ENCODE results near the gene CENPV.

CENPV gene

DNA sequence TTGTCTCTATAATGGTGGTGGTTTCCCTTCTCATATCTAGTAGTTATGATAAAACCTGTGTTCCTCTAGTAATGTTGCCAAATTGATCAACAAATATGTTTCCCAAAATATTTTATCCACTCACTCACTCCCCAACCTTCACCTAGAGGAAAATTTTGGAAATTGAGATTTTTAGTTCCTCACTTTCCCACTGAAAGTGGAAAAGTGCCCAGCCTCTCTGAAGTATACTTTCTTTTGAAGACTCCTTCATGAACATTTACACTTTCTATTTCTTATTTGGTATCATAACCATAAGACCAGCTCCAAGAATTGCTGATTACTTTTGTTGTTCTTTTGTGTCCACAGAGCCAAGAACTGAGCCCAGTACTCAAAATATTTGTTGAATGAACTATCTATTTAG is 5.1 kb upstream of the CENPV start:
- no peak for DNase-seq

DNA sequence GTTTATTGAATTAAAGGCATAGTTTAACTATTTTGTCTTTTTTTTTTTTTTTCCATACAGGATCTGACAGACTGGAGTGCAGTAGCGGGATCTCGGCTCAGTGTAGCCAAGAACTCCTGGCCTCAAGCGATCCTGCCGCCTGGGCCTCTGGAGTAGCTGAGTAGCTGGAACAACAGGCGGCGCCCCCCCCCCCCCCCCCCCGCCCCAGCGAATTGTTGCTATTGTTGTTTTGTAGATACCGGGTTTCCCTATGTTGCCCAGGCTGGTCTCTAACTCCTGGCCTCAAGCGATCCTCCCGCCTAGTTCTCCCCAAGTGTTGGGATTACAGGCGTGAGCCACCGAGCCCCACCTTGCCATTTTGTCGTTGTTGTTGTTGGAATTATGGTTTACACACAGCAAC is 1.3 kb upstream of the CENPV start:
- peak; percentile 8 for DNase-seq

- peak; percentile 72 for DNase-seq
These were observed 477 bp downstream of the CENPV start for GRCh38 chr17:16352667-16353316.

DNA sequence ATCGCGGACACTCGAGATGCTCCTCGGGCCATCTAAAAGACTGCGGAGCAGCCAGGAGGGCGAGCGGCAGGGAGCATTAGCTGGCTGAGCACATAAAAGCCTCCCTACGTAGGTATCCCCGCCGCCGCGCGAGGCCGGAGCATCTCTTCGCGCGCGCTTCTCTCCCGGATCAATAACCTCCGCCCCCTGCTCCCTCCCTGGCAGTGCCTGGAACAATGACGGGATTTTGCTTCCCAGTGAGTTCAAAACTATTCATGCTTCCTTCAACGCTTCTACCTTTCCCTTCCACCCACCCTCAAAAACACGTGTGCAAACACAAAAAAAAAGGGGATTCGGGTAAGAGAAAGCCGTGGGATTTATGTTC is 984 bp downstream of the CENPV start:
- DNase-seq = peak; percentile 66

DNA sequence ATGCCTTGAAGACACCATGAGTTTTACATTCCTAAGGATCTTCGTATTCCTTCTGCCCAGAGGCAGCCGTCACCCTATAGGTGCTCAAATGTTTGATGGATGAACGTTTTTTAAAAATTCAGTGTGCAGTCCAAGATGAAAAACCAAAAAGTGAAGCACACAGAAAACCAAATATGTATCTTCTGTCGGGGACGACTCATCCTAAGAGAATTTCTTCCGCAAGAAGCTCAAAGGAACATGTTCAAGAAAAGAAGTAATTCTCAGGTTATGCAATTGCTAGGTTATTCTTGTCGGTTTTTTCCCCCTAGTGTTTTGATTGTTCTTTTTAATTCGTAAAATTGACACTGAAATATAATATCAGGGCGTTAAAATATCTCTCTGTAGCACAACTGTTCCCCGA is 1.4 kb downstream of the CENPV start:
- no peak for DNase-seq

GRCh38 chr17:16349431-16349830 is 3.8 kb downstream of the CENPV start:
- DNase-seq = peak; percentile 27

- peak; percentile 55 for DNase-seq
These were observed 4.7 kb downstream of the CENPV start for GRCh38 chr17:16348586-16348985.

DNA sequence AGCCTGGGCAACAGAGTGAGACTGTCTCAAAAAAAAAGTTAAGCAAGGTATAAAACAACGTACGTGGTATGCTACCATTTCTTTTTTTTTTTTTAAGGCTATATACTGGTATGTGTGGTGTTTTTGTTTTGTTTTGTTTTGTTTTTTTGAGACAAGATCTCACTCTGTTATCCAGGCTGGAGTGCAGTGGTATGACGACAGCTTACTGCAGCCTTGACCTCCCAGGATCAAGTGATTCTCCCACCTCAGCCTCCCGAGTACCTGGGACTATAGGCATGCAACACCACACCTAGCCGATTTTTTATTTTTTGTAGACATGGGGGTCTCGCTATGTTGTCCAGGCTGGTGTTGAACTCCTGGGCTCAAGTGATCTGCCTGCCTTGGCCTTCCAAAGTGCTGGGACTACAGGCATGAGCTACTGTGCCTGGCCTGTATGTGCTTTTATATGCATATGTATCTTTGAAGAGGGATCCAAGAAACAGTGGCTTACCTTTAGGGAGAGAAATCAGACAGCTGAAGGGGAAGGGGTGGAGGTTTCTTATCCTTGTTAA is 6.5 kb downstream of the CENPV start:
- no peak for DNase-seq

- no peak for DNase-seq
These were observed 7.7 kb downstream of the CENPV start for GRCh38 chr17:16345565-16345964.

DNA sequence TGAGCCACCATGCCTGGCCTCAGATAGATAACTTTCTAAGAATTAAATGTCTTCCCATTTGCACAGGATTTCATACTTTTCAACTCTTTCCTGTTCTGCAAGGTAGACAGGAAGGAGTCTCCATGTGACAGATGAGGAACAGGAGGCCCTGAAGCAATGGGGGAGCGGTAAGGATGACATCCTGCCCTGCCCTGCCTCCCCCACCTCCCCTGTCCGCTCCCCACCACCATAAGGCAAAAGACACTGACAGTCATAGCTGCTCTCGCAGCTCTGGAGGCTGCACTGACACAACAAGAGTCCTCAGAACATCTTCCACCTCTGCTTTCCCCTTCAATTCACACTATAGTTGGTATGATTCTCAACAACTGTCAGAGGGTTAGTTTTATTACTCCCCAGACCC is 9.7 kb downstream of the CENPV start:
- no peak for DNase-seq

DNA sequence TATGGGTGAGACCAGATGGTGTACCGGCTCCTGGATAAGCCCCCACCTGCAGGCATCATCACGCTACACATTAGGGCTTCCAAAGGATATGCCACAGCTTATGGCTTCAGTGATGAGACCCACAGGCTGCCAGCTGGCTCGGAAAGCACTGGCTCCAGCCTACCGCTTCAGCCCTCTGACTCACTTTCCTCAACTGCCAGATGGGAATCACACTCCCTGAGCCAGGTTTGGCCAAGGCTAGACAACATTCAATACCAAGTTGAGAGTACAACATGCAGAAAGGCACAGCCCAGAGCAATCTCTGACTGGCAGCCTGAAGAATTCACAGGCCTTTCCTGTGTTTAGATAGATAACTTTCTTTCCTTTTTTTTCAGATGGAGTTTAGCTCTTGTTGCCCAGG is 10.3 kb downstream of the CENPV start:
- no peak for DNase-seq

- DNase-seq = no peak
These were observed 13.3 kb downstream of the CENPV start for GRCh38 chr17:16339959-16340358.

DNA sequence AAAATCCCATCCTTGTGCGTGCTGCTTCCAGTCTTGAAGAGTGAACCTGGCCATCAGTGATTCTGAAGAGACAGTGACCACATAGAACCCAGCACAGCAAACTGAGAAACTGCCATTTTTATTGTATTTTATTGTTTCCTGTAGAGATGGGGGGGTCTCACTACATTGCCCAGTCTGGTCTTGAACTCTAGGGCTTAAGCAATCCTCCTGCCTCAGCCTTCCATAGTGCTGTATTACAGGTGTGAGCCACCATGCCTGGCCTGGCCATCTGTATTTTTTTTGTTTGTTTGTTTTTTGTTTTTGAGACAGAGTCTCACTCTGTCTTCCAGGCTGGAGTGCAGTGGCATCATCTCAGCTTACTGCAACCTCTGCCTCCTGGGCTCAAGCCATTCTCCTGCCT is 13.9 kb downstream of the CENPV start:
- DNase-seq = no peak

- no peak for DNase-seq
These were observed 14.9 kb downstream of the CENPV start for GRCh38 chr17:16338391-16338790.

GRCh38 chr17:16329519-16330271 is 23.6 kb downstream of the CENPV start:
- no peak for DNase-seq

DNA sequence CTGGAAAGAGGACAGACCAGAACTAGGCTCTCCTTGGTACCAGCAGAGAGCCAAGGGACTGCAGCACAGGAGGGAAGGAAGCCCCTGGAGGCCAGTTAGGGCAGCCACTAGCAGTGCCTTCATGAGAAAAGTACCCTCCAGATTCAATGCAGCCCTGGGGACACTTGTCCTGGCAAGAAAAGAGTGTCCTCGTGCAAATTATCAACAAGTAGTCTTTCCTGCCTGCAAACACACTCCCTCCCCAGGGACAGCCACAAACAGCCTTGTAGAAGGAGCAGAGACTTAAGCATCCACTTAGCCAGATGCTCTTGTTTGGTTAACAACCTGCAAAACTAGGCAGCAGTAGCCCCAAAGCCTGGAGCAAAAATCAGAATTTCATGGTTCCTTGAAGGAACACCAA is 24.3 kb downstream of the CENPV start:
- DNase-seq = no peak

DNA sequence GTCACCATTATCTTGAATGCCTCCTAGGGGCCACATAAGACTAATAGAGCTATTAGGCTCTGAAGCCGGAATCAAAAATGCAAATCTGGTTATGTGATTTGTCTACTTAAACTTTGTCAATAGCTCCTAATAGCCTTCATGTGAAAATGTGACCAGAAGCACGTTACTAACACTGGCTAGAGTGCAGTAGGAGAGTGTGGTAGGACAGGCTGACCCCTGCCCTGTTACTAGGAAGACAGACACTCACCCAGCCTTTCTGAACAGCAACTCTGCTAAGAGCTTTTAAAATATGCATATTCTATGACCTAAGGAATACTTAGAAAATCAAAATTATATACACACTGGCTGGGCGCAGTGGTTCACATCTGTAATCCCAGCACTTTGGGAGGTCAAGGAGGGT is 26.3 kb downstream of the CENPV start:
- DNase-seq = no peak

GRCh38 chr17:16325964-16326363 is 27.3 kb downstream of the CENPV start:
- DNase-seq = no peak

DNA sequence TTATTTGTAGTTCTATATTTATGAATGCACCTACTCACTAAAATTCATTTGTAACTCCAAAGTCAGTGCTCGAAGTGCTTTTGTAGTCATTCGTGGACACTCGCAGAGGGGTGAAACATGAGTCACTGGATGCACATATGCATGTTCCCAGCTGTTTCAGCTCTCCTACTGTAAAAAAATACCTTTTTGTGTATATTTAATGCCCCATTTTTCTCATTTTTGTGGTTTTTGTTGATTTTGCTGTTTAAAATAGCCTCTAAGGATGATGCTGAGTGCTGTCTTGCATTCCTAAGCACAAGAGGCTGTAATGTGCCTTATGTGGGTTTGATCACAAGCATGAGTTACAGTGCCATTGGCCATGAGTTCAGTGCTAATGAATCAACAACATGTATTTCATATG is 30.6 kb downstream of the CENPV start:
- DNase-seq = no peak

- DNase-seq = no peak
These were observed 33.3 kb downstream of the CENPV start for GRCh38 chr17:16319969-16320368.

- DNase-seq = peak; percentile 30
These were observed 38.4 kb downstream of the CENPV start for GRCh38 chr17:16314859-16315258.

- no peak for DNase-seq
These were observed 39.1 kb downstream of the CENPV start for GRCh38 chr17:16314189-16314588.

- no peak for DNase-seq
These were observed 39.9 kb downstream of the CENPV start for GRCh38 chr17:16313139-16314090.
